GM19099 (cell line): ENCODE results near the gene PTX4.

Experiments used
- POLR2A ChIP-seq: IDR thresholded peaks from 3 replicates; pipeline ENCODE4 v1.6.1; 2011; ENCODE audit warnings: low read depth; ENCODE audit not compliant: insufficient read length; ENCODE audit errors: extremely low read depth

PTX4 gene

DNA sequence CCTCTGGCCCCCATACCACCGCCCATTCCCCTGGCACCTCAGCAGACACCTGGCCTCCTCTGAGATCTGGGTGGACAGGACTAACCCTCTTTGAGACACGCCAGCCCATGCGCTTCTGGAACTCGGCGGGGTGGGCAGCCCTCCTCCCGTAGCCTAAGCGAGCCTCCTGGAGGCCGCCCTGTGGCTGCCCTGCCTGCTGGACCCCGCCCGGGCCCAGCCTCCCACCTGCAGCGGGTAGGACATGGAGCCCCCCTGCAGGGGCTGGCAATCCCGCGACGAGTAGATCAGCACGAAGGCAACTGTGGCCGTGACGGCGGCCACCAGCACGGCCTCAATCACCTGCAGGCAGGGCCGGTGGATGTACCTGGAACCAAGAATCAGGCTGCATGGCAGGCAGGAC lies 36.2 kb downstream of the PTX4 start:
- TF ChIP-seq POLR2A: no peak

GRCh38 chr16:1451702-1452392 lies 36.9 kb downstream of the PTX4 start:
- no peak for TF ChIP-seq POLR2A

- TF ChIP-seq POLR2A: no peak
Observed at GRCh38 chr16:1450841-1451240, 37.9 kb downstream of the PTX4 start.

- no peak for TF ChIP-seq POLR2A
Observed at GRCh38 chr16:1450218-1450617, 38.5 kb downstream of the PTX4 start.

GRCh38 chr16:1449201-1449788 lies 39.4 kb downstream of the PTX4 start:
- no peak for TF ChIP-seq POLR2A

DNA sequence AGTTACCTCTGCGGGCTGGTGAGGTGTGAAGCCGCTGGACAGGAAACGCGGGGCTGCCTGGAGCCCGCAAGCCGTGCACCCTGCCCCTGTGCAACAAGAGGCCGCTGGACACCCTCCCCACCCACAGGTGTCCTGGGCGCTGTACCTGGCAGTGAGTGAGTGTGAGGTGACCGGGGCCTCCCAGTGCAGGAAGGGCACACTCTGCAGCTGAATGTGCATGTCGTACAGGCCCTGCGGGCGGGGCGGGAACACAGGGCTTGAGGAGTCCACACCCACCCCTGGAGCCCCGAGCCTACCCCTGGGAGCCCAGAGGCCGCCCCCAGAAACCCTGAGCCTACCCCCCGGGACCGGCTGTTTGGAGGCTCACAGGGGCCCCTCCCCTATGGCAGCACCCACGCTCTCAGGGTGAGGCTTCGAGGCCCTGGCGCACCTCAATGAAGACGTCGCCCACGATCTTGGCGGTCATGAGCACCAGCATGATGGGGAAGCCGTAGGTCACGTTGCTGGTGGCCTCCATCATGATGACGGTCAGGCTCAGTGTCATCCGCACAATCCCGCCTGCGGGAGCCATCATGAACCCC lies 40.1 kb downstream of the PTX4 start:
- TF ChIP-seq POLR2A: no peak

GRCh38 chr16:1447965-1448364 lies 40.8 kb downstream of the PTX4 start:
- no peak for TF ChIP-seq POLR2A

DNA sequence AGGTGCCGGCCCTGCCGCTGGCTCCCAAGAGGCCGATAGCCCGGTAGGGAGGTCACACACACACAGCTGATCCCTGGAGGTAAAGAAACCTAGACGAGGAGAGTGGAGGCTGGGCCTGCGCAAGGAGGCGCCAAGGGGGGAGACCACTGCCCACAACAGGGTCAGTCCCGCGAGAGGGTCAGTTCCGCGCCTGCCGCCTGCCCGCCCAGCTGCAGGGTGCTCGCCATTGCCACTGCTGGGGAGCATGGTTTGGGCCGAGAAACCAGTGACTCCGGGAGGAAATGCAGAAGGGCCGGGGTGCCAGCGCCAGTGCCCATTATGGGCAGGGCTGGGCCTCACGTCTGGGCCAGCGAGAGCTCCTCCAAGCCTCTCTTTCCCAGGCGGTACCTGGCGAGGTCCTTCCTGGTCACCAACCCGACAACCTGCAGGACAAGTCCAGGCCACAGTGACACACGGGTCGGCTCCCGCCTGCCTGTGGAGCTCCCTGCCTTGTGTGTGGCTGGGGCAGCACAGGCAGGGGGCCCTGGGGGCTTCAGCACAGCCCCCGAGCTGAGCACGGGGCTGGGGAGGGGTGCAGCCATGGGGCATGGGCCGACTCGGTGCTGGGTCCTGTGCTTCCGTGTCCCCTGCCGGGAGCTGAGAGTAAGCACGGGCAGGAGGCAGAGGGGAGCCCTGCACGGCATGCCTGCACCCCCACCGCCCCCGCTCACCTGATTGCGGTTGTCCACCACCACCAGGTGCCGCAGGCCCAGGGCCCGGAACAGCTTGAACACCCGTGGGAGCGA lies 42.3 kb downstream of the PTX4 start:
- no peak for TF ChIP-seq POLR2A

GRCh38 chr16:1445518-1446203 lies 43.1 kb downstream of the PTX4 start:
- no peak for TF ChIP-seq POLR2A

- no peak for TF ChIP-seq POLR2A
Observed at GRCh38 chr16:1444730-1445517, 43.8 kb downstream of the PTX4 start.

GRCh38 chr16:1443980-1444729 lies 44.6 kb downstream of the PTX4 start, which contains the start of gene CCDC154:
CCDC154 (minus strand) TSS chr16:1444556; CDS start chr16:1444322, 234 bp downstream.
- TF ChIP-seq POLR2A: no peak

- TF ChIP-seq POLR2A: no peak
Observed at GRCh38 chr16:1443403-1443973, 45.3 kb downstream of the PTX4 start.

- TF ChIP-seq POLR2A: no peak
Observed at GRCh38 chr16:1442697-1443096, 46.0 kb downstream of the PTX4 start.
